HTR-8/SVneo (cell line): ENCODE measurements around the gene CEP120.

Source experiments
- DNase-seq: peaks from one replicate; pipeline ENCODE4 v3.0.0; 2011; ENCODE audit warnings: low spot score, mixed read lengths; ENCODE audit not compliant: insufficient read length
- FAIRE-seq: peaks from 2 replicates; lab custom pipeline; 2011; peaks lifted over from hg19 to GRCh38; lab: Jason Lieb, UNC

The CEP120 gene

DNA sequence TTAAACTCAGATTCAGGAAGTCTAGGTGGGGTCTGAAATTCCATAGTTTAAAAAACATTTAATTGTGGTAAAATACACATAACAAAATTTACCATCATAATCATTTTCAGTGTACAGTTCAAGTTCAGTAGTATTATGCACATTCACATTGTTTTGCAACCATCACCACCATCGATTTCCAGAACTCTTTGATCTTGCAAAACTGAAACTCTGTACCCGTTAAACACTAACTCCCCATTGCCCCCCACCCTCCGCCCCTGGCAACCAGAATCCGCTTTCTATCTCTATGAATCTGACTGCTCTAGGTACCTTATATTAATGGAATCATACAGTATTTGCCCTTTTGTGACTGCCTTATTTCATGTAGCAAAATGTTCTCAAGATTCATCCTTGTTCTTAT is 117.5 kb downstream of the CEP120 start:
- DNase-seq (no peak), FAIRE-seq (no peak)

DNA sequence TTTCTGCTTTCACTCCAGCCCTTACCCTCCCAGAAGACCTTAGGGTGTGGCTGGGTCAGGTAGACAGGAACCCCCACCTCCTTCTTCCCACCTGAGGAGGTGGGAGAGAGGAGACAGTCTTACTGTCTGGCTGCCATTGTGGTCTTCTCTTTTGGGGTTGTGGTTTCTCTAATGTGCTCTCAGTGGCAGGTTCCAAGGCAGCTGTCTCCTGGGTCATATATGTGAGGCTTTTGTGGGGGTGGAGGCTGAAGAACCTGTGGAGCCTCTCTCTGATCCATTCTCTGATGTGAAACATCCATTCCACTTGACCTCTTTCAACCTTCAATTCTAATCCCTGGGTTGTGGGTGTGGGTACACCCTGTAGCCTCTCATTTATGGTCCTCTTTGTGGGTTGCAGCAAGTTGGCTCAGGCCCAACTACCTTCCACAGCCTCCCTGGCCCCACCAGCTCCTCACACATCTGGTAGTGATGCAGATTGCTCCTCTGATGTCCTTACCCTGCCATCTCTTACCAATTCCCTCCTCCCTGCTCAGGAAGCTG is 118.4 kb downstream of the CEP120 start:
- FAIRE-seq (no peak), DNase-seq (no peak)

DNA sequence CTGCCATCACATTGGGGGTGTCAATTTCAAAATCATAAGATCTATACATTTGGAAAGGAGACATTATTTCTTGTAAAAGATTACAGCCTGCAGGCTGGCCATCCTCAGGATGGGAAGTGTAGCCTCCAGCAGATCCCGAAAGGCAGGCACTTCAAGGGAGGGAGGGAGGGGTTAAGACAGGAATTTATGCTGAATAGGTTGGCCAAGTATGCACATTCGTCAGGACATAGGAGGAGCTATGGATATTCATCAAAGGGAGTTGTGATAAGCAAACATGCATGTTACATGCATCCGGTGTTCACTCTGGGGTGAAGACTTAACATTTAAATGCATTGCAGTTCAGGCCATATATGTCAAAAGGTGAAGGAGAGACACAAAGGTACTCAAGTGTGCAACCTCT is 119.4 kb downstream of the CEP120 start:
- DNase-seq (no peak), FAIRE-seq (no peak)

DNA sequence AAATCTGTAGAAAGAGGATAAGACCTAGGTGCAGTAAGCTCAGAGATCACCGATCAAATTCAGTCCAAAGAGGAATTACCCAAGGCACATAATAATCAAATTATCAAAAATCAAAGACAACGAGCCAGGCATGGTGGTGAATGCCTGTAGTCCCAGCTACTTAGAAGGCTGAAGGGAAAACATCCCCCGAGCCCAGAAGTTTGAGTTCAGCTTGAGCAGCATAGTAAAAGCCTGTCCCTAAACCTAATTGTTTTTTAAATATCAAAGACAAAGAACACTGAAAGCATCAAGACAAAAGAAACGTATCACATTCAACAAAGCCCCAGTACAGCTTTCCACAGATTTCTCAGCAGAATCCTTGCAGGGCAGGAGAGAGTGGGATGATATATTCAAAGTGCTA is 122.9 kb downstream of the CEP120 start:
- FAIRE-seq (no peak), DNase-seq (no peak)

DNA sequence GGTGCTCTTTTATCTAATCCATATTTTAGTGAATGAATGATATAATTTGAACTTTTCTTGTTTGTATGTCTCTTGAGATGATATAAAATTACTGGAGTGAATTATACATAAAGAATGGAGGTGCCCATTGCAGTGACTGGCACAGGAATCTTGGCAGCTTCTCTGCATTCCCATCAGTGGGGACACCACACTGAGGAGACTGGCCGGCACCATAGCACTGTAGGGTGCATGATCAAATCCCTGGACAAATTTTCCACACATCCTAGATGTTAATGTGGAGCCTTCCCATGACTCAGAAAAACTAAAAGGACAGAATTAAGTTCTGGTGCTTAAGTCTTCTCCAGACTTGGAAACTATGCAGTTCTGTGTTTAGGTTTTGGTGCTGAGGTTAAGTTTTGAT is 124.1 kb downstream of the CEP120 start:
- no peak for FAIRE-seq
- no peak for DNase-seq

DNA sequence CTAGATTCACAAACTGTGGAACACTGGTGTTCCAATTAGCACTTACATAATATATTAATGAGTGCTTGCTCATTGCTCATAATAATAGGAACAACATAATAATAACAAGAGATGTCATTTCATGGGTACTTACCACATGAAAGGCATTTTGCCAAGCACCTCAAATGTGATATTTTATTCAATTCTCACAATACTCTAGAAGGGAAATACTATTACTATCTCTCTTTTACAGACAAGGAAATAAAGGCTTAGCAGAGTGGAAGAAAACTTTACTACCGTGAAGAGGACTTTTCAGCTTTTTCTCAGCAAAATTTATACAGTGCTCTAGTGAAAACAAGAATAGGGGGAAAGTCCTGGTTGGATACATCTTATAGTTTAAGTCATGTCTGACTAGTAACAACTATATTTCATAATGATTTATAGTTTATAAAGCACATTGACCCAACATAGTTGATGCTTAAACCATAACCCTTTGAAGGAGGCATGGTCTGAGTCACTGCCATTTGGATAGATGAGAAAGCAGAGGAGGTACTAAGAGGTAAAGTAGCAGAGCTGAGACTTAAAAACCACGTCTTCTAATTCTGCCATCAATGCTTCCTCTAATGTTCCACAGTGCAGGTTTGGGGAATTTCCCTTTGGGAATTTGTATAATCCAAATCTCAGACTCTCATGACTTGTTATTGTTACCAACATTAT is 124.7 kb downstream of the CEP120 start:
- FAIRE-seq (no peak), DNase-seq (no peak)

DNA sequence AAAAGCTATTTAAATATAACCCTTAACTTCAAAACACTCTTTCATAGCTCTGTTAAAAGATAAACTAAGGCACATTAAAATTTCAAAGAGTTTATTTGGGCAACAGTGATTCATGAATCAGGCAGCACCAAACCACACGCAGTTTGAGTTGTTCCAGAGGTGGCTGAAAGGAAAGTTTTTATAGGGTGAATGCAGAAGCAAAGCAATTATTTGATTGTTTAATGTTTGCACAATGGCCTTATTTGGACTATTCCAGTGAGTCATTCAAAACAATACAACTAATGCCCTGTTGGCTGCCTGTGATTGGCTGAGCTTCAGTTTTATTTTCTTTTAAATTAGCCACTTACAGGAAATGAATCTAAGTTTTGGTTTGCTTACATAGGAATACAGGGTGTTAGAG is 125.3 kb downstream of the CEP120 start:
- DNase-seq: no peak
- no peak for FAIRE-seq

DNA sequence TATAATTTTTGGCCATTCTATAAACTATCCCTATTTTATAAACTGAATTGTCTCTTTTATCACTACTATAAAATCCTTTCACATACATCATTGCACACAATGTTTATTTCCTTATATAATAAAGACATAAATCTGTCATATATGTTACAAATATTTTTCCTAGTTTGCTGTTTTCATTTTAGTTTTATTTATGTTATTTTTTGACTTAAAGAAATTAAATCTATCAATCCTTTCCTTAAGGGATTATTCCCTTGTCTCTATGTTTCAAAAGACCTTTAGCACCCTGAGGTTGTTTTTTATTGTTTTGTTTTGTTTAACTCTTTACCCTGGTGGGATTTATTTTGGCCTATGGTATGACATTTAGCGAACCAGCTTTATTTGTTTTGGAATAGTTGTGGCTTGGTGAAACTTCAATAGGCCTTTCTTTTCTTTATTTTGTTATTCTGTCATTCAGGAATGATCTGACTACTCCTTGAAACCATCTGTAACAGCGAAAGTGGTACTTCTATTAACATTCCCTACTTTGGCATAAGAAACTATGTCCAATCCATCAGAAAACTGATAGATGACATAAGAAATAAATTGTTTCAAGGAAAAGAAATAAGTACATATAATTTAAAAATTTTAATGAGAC is 125.9 kb downstream of the CEP120 start:
- DNase-seq (no peak), FAIRE-seq (no peak)
